CD4-positive, alpha-beta T cell treated with Interleukin-6 at 100 ng/mL for 8 hours (primary cell): ENCODE results near the gene NHSL2.

Experiments used
- DNase-seq: peaks from one replicate; pipeline ENCODE4 v3.0.0-alpha.2; 2020; ENCODE audit warnings: mixed read lengths, low spot score

The NHSL2 gene

GRCh38 chrX:71991164-71991563 is 80.5 kb downstream of the NHSL2 start:
- DNase-seq, result no peak

DNA sequence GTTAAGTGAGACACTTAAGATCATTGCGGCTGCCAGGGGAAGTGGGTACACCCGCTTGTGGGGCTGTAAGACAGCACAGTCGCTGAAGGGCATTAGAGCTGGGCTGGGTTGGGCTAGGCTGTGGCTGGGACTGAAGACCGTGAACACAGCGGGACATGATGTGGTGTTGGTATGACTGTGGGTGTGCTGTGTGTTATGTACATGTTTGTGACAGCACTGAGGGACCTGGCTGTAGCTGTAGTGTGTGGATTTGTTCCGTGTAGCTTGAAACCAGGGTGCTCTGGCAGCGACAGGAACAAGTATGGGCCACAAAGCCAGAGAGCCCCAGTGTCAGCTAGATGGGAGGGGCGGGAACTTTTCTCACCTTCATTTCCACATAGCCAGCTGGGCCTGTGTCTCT is 82.1 kb downstream of the NHSL2 start:
- peak; percentile 54 for DNase-seq

DNA sequence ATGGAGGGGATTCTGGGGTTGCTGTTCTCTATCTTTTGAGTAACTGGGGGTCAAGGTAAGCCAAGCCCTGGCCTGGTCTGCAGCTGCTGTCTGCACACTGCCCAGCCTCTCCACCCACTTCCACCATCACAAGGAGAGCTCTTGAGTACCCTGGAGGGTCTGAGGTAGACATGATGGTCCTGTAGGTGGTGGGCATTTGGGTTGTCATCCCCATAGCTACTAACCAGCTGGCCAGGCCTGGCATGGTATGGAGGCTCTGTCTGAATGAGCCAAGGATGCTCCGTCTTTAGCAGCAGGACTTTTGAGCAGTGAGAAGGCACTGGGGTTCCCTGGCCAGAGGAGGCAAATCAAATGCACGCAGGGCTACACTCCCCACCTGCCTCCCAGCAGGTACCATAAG is 82.7 kb downstream of the NHSL2 start:
- no peak for DNase-seq

DNA sequence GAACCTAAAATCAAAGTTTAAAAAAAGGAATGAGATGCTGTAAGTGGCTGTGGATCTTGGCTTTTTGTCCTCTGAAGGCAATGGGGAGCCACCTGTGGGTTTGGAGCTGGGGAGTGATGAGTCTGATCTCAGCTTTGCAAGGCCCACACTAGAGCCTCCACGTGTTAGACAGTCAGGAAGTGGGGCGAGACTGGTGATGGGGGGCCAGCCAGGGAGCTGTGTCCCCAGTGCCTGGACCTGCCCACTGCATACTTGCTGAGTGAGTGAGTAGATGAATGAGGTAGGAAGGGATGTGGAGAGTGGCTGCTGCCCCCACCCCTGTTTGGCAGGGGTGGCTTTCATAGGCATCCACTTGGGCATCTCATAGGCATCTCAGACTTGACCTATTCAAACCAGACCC is 84.0 kb downstream of the NHSL2 start:
- no peak for DNase-seq

- DNase-seq, result no peak
These were observed 84.5 kb downstream of the NHSL2 start for GRCh38 chrX:71995122-71995521.

- DNase-seq, result no peak
These were observed 85.5 kb downstream of the NHSL2 start for GRCh38 chrX:71996136-71996535.

DNA sequence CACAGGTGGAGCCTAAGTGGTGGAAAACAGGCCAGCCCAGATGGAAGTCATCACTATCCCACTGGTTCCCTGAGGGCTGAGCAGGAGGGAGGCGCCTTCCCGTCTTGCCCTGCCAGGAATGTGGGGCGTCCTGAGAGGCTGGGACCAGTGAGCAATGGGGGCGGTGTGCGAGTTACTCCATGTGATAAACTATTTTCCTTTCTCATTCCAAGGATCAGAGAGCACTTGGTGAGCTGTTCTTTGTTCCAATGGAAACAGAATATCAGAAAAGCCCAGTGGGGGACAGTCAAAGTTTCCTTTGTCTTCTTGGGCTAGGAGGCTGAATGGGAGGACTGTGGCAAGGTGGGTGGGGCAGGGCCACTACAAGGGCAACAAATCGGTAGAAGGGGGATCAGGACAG is 86.2 kb downstream of the NHSL2 start:
- DNase-seq, result no peak

DNA sequence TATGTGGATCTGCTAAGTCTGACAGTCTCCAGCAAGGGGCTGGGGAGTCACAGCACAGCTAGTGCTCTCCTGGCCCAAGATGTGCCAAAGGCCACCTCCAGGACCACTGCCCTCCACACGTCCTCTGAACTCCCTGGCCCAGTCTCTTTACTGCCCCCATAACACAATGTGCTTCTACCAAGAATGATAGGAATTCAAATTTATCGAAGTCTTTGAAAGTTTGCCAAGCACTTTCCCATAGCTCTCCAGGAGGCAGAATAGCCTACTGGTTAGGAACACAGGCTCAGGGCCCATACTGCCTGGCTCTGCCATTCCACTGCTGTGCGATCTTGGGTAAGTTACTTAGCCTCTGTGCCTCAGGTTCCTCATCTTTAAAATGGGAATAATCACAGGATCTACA is 86.7 kb downstream of the NHSL2 start:
- no peak for DNase-seq

- DNase-seq, result peak; percentile 46
These were observed 88.3 kb downstream of the NHSL2 start for GRCh38 chrX:71998836-71999509.

GRCh38 chrX:71999535-71999934 is 88.9 kb downstream of the NHSL2 start:
- DNase-seq, result no peak

- DNase-seq, result no peak
These were observed 90.8 kb downstream of the NHSL2 start for GRCh38 chrX:72001471-72001870.

- no peak for DNase-seq
These were observed 91.3 kb downstream of the NHSL2 start for GRCh38 chrX:72001906-72002305.

DNA sequence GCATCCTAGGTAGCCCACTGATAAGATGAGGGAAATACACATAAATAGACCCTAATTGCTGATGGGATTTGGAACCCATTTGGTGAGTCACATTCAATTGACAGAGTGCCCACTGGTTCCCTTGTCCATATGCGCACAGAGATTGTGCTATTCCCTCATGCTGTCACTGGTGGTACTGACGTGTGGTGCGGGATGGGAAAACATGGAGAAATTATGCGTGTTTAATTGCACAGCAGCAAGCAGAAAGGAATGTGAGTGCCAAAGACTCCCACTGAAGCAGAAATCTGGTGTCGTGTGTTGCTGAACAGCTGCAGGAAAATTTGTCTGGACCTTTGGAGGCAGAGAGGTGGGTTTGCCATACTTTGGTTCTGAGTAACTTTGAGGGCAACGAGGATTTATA is 92.2 kb downstream of the NHSL2 start:
- DNase-seq, result no peak

DNA sequence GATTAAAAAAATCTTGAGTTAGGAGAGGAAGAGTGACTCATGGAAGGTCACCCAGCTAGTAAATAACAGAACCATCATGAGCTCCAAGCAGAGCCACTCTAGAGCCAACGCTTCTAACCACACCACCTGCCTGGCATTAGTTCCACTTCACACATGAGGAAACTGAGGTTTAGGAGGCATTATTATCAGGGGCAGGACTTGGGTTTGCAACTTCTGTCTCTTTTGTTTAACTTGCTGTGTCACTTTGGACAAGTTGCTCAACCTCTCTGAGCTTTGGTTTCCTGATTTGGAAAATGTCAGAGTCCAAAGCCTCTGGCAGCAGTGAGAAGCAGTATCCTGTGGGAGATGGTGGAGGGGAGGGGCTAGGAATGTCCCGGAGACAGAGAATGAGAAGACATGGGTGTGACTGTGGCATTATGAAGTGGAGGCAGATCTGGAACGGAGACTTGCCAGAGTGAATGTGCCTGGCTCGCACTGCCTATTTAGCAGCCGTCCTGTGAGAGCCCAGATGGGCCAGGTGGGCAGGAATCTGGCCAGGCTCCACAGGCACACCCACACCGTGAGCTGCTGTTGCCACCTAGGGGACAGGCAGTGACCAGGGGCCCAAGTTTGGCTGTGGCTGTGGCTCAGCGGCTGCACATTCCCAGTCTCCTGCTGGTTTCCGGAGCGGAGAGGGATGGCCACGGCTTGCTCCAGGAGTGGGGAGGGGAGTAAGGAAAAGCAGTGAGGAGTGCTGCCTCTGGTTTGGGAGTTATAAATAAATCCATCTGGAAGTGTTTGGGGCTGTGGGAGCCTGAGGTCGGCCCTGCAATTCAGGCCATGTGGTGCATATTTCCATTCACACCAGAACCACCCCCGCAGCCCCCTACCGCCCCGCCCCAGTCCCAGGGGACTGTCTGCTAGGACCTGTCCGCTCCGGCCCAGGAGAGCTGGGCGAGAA is 93.4 kb downstream of the NHSL2 start:
- no peak for DNase-seq

- DNase-seq, result no peak
These were observed 94.4 kb downstream of the NHSL2 start for GRCh38 chrX:72005046-72005445.

- no peak for DNase-seq
These were observed 95.8 kb downstream of the NHSL2 start for GRCh38 chrX:72006461-72006860.

GRCh38 chrX:72009731-72010130 is 99.1 kb downstream of the NHSL2 start:
- DNase-seq, result no peak

GRCh38 chrX:72011734-72012133 is 101.1 kb downstream of the NHSL2 start:
- DNase-seq, result no peak

DNA sequence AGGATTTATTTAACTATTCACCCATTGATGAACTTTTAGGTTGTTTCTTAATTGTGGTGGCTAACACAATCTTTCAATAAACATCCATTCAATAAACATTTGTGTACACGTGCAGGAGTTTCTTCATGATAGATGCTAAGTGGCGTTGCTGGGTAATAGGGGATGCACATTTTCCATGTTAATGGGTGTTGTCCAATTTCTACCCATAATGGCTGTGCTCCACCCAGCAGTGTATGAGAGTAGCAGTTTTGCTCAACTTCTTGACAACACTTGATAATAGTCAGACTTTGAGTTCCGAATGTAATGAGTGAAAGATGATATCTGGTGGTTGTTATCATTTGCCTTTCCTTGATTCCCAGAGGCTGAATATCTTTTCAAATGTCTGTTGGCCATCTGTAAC is 104.7 kb downstream of the NHSL2 start:
- DNase-seq, result no peak

- DNase-seq, result no peak
These were observed 106.5 kb downstream of the NHSL2 start for GRCh38 chrX:72016881-72017783.

DNA sequence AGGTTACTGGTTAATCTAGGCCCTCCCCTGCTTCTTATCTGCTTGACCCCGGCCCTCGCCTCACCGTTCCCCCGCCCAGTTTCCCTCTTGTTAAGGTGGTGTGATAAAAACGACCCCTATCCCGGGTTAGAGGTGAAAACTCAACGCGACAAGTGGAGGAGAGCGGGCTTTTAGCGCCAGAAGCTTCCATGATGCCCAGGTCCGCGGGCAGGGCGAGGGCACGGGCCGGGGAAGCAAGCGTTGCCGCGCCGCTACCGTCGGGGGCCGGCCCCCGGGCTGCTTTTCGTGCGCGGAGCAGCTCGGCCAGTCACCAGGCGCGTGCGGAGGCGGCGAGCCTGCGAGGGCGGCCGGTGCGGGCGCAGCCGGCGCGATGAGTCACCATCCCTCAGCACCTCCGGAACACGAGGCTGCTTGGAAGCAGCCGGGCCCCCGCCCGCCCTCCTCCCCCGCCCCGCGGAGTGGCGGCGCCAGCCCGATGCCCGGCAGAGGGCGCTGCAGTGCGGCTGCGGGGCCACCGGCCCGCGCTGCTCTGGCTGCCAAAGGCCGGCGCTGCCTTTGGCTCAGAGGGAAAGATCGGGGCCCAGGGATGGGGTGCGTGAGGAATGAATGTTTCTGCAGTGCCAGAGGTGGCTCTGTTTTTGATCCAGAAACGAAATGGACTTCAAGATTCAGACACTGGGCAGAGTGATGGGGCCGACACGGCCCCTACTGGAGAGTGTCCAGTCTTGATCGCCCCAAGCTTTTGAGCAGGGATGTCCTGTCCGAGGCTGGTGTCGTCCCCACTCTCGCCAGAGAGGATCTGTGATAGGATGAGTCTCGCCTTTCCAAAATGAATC is 107.8 kb downstream of the NHSL2 start:
- peak; percentile 81 for DNase-seq
